ENCODE data around the gene C1GALT1.

GRCh38 chr7:7148798-7149481 lies 33.4 kb upstream of the C1GALT1 start:
- TF ChIP-seq, protein P1, sequence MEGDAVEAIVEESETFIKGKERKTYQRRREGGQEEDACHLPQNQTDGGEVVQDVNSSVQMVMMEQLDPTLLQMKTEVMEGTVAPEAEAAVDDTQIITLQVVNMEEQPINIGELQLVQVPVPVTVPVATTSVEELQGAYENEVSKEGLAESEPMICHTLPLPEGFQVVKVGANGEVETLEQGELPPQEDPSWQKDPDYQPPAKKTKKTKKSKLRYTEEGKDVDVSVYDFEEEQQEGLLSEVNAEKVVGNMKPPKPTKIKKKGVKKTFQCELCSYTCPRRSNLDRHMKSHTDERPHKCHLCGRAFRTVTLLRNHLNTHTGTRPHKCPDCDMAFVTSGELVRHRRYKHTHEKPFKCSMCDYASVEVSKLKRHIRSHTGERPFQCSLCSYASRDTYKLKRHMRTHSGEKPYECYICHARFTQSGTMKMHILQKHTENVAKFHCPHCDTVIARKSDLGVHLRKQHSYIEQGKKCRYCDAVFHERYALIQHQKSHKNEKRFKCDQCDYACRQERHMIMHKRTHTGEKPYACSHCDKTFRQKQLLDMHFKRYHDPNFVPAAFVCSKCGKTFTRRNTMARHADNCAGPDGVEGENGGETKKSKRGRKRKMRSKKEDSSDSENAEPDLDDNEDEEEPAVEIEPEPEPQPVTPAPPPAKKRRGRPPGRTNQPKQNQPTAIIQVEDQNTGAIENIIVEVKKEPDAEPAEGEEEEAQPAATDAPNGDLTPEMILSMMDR (IDR thresholded peaks at IDR 0.05) = no peak
- no peak for TF ChIP-seq EP300 (IDR thresholded peaks at IDR 0.05)

Data from tibial nerve (tissue), 4 donors.